CD4-positive, alpha-beta memory T cell (primary cell): Measurements from ENCODE around the gene SNTG2. TPM values are rescaled to one million over a fixed set of nuclear protein-coding genes. Genes with fewer than 3 reads are reported as not detected.

Source experiments
- CTCF ChIA-PET: fragments of 350-600 bp; sonication (Branson Sonifier 250); formaldehyde crosslinking; loops from one replicate; lab custom pipeline; 2021; ENCODE audit warnings: inconsistent platforms; ENCODE audit not compliant: partially characterized antibody; lab: Charles Lee
- POLR2A ChIA-PET: fragments of 350-600 bp; sonication (Branson Sonifier 250); formaldehyde crosslinking; loops from one replicate; lab custom pipeline; 2021; ENCODE audit not compliant: partially characterized antibody; lab: Charles Lee
- DNase-seq, 5 donors: peaks; one replicate each; pipeline versions ENCODE4 v3.0.0 to v3.0.0-alpha.2; 2020 to 2022; ENCODE audit warnings: mixed read lengths in 1 of 5
- H3K27ac ChIP-seq: one replicate; pipeline ENCODE4 v1.7.0; 2013; ENCODE audit warnings: low read depth, low read length
- H3K27me3 ChIP-seq: 2 replicates; pipeline ENCODE4 v1.7.0; 2013; ENCODE audit warnings: mild to moderate bottlenecking, low read length, moderate library complexity; ENCODE audit not compliant: insufficient read depth
- H3K36me3 ChIP-seq: 2 replicates; pipeline ENCODE4 v1.7.0; 2013; ENCODE audit warnings: mild to moderate bottlenecking, low read length, moderate library complexity; ENCODE audit not compliant: insufficient read depth
- H3K4me1 ChIP-seq: 2 replicates; pipeline ENCODE4 v1.7.0; 2013; ENCODE audit warnings: mild to moderate bottlenecking, low read length, moderate library complexity; ENCODE audit not compliant: insufficient read depth
- H3K4me3 ChIP-seq, 2 donors: one replicate each; pipeline ENCODE4 v1.7.0; 2013; ENCODE audit warnings: low read length in 2 of 2, mild to moderate bottlenecking in 1 of 2
- H3K9me3 ChIP-seq, 2 donors: one replicate each; pipeline ENCODE4 v1.7.0; 2013; ENCODE audit warnings: low read length in 2 of 2, control low read depth in 1 of 2; ENCODE audit not compliant: control insufficient read depth in 1 of 2
- H3K27ac Mint-ChIP-seq, 7 donors: one replicate each; pipeline ENCODE4 v1.8.0; 2020 to 2021; ENCODE audit warnings: mixed read lengths in 7 of 7, mild to moderate bottlenecking in 6 of 7, inconsistent platforms in 3 of 7, moderate library complexity in 3 of 7
- H3K27me3 Mint-ChIP-seq, 2 donors: one replicate each; pipeline ENCODE4 v1.8.0; 2020 to 2021; ENCODE audit warnings: mixed read lengths in 2 of 2
- H3K36me3 Mint-ChIP-seq, 2 donors: one replicate each; pipeline ENCODE4 v1.8.0; 2020 to 2021; ENCODE audit warnings: mixed read lengths in 2 of 2, inconsistent platforms in 1 of 2, mild to moderate bottlenecking in 1 of 2
- H3K4me1 Mint-ChIP-seq, 4 donors: one replicate each; pipeline ENCODE4 v1.8.0; 2020 to 2021; ENCODE audit warnings: mixed read lengths in 4 of 4, mild to moderate bottlenecking in 1 of 4
- H3K4me3 Mint-ChIP-seq, 8 donors: one replicate each; pipeline ENCODE4 v1.8.0; 2020 to 2021; ENCODE audit warnings: mixed read lengths in 8 of 8, mild to moderate bottlenecking in 7 of 8, moderate library complexity in 6 of 8, inconsistent platforms in 3 of 8
- H3K9me3 Mint-ChIP-seq, 8 donors: one replicate each; pipeline ENCODE4 v1.8.0; 2020 to 2021; ENCODE audit warnings: mixed read lengths in 8 of 8, mild to moderate bottlenecking in 5 of 8, inconsistent platforms in 3 of 8, moderate library complexity in 1 of 8
- intact Hi-C: fragments of 100-400 bp; cut with micrococcal nuclease; formaldehyde crosslinking; loops from one replicate; pipeline ENCODE4 v1.15.1; 2023
- polyA plus RNA-seq, 2 donors: library from polyadenylated mRNA; unstranded; fragments of 300-500 nt; fragmentation: Illumina TruSeq; gene quantifications; one replicate each; pipeline ENCODE4 v1.2.3, GENCODE V29; 2021
- total RNA-seq, 2 experiments: library from RNA; stranded (reverse); gene quantifications; one replicate each; pipeline ENCODE4 v1.2.3, GENCODE V29; 2021

SNTG2 gene
- total and polyA plus RNA-seq, 4 experiments from 2014 or later, result 0.55 to 1.3 (median 0.96) TPM; not detected in 1

GRCh38 chr2:1269812-1270211 is 319.2 kb downstream of the SNTG2 start:
- no peaks in the 10 kb centered on the region for H3K4me1 Mint-ChIP-seq
- DNase-seq, result no peak
- ChIA-PET CTCF (no interaction called here), POLR2A (no interaction called here)
- H3K27me3 Mint-ChIP-seq, result peaks cover 2 to 4% of the 10 kb centered on the region in 2 donors
- H3K9me3 ChIP-seq, result no peaks in the 10 kb centered on the region
- H3K27ac Mint-ChIP-seq, result no peak overlapping the region
- H3K36me3 ChIP-seq, result no peaks in the 10 kb centered on the region
- H3K9me3 Mint-ChIP-seq, result peaks cover 0 to 15% (median 9%) of the 10 kb centered on the region in 8 donors
- H3K27me3 ChIP-seq, result no peaks in the 10 kb centered on the region
- no peak overlapping the region for H3K4me3 Mint-ChIP-seq
- no peak overlapping the region for H3K4me3 ChIP-seq
- H3K36me3 Mint-ChIP-seq, result no peaks in the 10 kb centered on the region
- H3K27ac ChIP-seq, result no peak overlapping the region
- H3K4me1 ChIP-seq, result no peaks in the 10 kb centered on the region
- intact Hi-C loops, result no loop called here

- H3K27me3 Mint-ChIP-seq, result peaks cover 2 to 4% of the 10 kb centered on the region in 2 donors
- POLR2A ChIA-PET, result no interaction called here
- H3K27ac Mint-ChIP-seq, result no peak overlapping the region
Observed at GRCh38 chr2:1272835-1273234, 322.2 kb downstream of the SNTG2 start.

GRCh38 chr2:1277634-1278033 is 327.0 kb downstream of the SNTG2 start:
- H3K36me3 ChIP-seq, result no peaks in the 10 kb centered on the region
- DNase-seq, result no peak
- no peaks in the 10 kb centered on the region for H3K9me3 ChIP-seq
- no peaks in the 10 kb centered on the region for H3K36me3 Mint-ChIP-seq
- no peaks in the 10 kb centered on the region for H3K27me3 ChIP-seq
- H3K27me3 Mint-ChIP-seq, result no peaks in the 10 kb centered on the region
- intact Hi-C loops, result no loop called here
- no peak overlapping the region for H3K27ac ChIP-seq
- no peaks in the 10 kb centered on the region for H3K4me1 ChIP-seq
- H3K4me1 Mint-ChIP-seq, result no peaks in the 10 kb centered on the region
- H3K4me3 Mint-ChIP-seq, result no peak overlapping the region
- ChIA-PET CTCF (no interaction called here), POLR2A (no interaction called here)
- H3K9me3 Mint-ChIP-seq, result peaks cover 0 to 26% (median 12%) of the 10 kb centered on the region in 8 donors
- no peak overlapping the region for H3K27ac Mint-ChIP-seq
- no peak overlapping the region for H3K4me3 ChIP-seq

More at GRCh38 chr2:1272835-1273234, 322.2 kb downstream of the SNTG2 start:
- Mint-ChIP-seq H3K9me3 (peaks cover 0 to 26% (median 12%) of the 10 kb centered on the region in 8 donors), H3K36me3 (no peaks in the 10 kb centered on the region), H3K4me1 (no peaks in the 10 kb centered on the region), H3K4me3 (no peak overlapping the region)
- DNase-seq, result no peak
- Histone ChIP-seq H3K27ac (no peak overlapping the region), H3K27me3 (no peaks in the 10 kb centered on the region), H3K36me3 (no peaks in the 10 kb centered on the region), H3K4me3 (no peak overlapping the region), H3K4me1 (no peaks in the 10 kb centered on the region), H3K9me3 (no peaks in the 10 kb centered on the region)
- intact Hi-C loops, result no loop called here
- CTCF ChIA-PET, result no interaction called here

- Mint-ChIP-seq H3K4me3 (no peak overlapping the region), H3K36me3 (no peaks in the 10 kb centered on the region), H3K27ac (no peak overlapping the region), H3K9me3 (peaks cover 0 to 26% (median 12%) of the 10 kb centered on the region in 8 donors), H3K4me1 (no peaks in the 10 kb centered on the region), H3K27me3 (no peaks in the 10 kb centered on the region)
- no peak for DNase-seq
- POLR2A ChIA-PET, result no interaction called here
- no peaks in the 10 kb centered on the region for H3K36me3 ChIP-seq
- intact Hi-C loops, result no loop called here
- H3K4me1 ChIP-seq, result no peaks in the 10 kb centered on the region
- CTCF ChIA-PET, result no interaction called here
- no peak overlapping the region for H3K4me3 ChIP-seq
- no peaks in the 10 kb centered on the region for H3K27me3 ChIP-seq
- no peaks in the 10 kb centered on the region for H3K9me3 ChIP-seq
- H3K27ac ChIP-seq, result no peak overlapping the region
Observed at GRCh38 chr2:1278125-1278524, 327.5 kb downstream of the SNTG2 start.

GRCh38 chr2:1278861-1279260 is 328.2 kb downstream of the SNTG2 start:
- Mint-ChIP-seq H3K36me3 (no peaks in the 10 kb centered on the region), H3K27me3 (no peaks in the 10 kb centered on the region), H3K4me1 (no peaks in the 10 kb centered on the region), H3K9me3 (peaks cover 0 to 23% (median 11%) of the 10 kb centered on the region in 8 donors), H3K4me3 (no peak overlapping the region), H3K27ac (no peak overlapping the region)
- intact Hi-C loops, result no loop called here
- no peaks in the 10 kb centered on the region for H3K4me1 ChIP-seq
- no peak overlapping the region for H3K27ac ChIP-seq
- H3K27me3 ChIP-seq, result no peaks in the 10 kb centered on the region
- H3K4me3 ChIP-seq, result no peak overlapping the region
- CTCF ChIA-PET, result no interaction called here
- no peaks in the 10 kb centered on the region for H3K9me3 ChIP-seq
- POLR2A ChIA-PET, result no interaction called here
- DNase-seq, result no peak
- H3K36me3 ChIP-seq, result no peaks in the 10 kb centered on the region

GRCh38 chr2:1282552-1282951 is 331.9 kb downstream of the SNTG2 start:
- no peaks in the 10 kb centered on the region for H3K27me3 Mint-ChIP-seq
- no peaks in the 10 kb centered on the region for H3K36me3 Mint-ChIP-seq
- Histone ChIP-seq H3K27ac (no peak overlapping the region), H3K9me3 (no peaks in the 10 kb centered on the region), H3K27me3 (no peaks in the 10 kb centered on the region), H3K4me3 (no peak overlapping the region), H3K4me1 (no peaks in the 10 kb centered on the region), H3K36me3 (no peaks in the 10 kb centered on the region)
- no peak for DNase-seq
- H3K27ac Mint-ChIP-seq, result no peak overlapping the region
- POLR2A ChIA-PET, result no interaction called here
- no peak overlapping the region for H3K4me3 Mint-ChIP-seq
- H3K9me3 Mint-ChIP-seq, result no peaks in the 10 kb centered on the region
- CTCF ChIA-PET, result no interaction called here
- intact Hi-C loops, result no loop called here
- H3K4me1 Mint-ChIP-seq, result no peaks in the 10 kb centered on the region

- no peaks in the 10 kb centered on the region for H3K9me3 Mint-ChIP-seq
- DNase-seq, result no peak
- POLR2A ChIA-PET, result no interaction called here
- no peaks in the 10 kb centered on the region for H3K36me3 Mint-ChIP-seq
- H3K4me1 Mint-ChIP-seq, result no peaks in the 10 kb centered on the region
- no peaks in the 10 kb centered on the region for H3K27me3 Mint-ChIP-seq
- no peaks in the 10 kb centered on the region for H3K27me3 ChIP-seq
- no peaks in the 10 kb centered on the region for H3K4me1 ChIP-seq
- no peak overlapping the region for H3K4me3 ChIP-seq
- no peak overlapping the region for H3K27ac ChIP-seq
- H3K36me3 ChIP-seq, result no peaks in the 10 kb centered on the region
- CTCF ChIA-PET, result no interaction called here
- intact Hi-C loops, result no loop called here
- no peak overlapping the region for H3K27ac Mint-ChIP-seq
- no peaks in the 10 kb centered on the region for H3K9me3 ChIP-seq
- H3K4me3 Mint-ChIP-seq, result no peak overlapping the region
Observed at GRCh38 chr2:1283020-1283801, 332.6 kb downstream of the SNTG2 start.
